PC-3 (cell line): ENCODE results near the gene CCNL2. TPM values are rescaled to one million over a fixed set of nuclear protein-coding genes. Genes with fewer than 3 reads are reported as not detected.
"Not testable (repeated sequence)": the region's sequence is repeated elsewhere in the genome, so short reads cannot be mapped to it uniquely, and the experiment has no call there.

Source experiments
- ATAC-seq: fragments of 200-7000 bp; cut with Tn5 transposase; 2 replicates; pipeline ENCODE4 v1.9.1; 2020; ENCODE audit warnings: mild to moderate bottlenecking, moderate library complexity
- BruUV-seq: library from RNA; stranded (reverse); fragments of 400-500 nt; replicated peaks from 2 replicates; lab custom pipeline; 2021; lab: Mats Ljungman, UMichigan
- CTCF ChIA-PET: fragments of 300-600 bp; sonication (Branson Sonifier 250); formaldehyde crosslinking; loops from one replicate; lab custom pipeline; 2022; ENCODE audit warnings: antibody characterized with exemption; lab: Charles Lee
- POLR2A ChIA-PET: fragments of 300-600 bp; sonication (Branson Sonifier 250); formaldehyde crosslinking; loops from one replicate; lab custom pipeline; 2022; ENCODE audit warnings: antibody characterized with exemption; ENCODE audit not compliant: unreplicated experiment; lab: Charles Lee
- DNase-seq: peaks from one replicate; pipeline ENCODE4 v3.0.0-alpha.2; 2015
- H2AFZ ChIP-seq: fragments of 300-600 bp; sonication (generic); 2 replicates; pipeline ENCODE4 v1.6.0; 2016; ENCODE audit warnings: antibody characterized with exemption, low read length
- H3F3A ChIP-seq: fragments of 300-600 bp; sonication (generic); one replicate; pipeline ENCODE4 v1.6.0; 2017; ENCODE audit warnings: antibody characterized with exemption, low read length, control low read depth, mild to moderate bottlenecking; ENCODE audit not compliant: unreplicated experiment
- H3K27ac ChIP-seq: fragments of 300-600 bp; sonication (generic); 2 replicates; pipeline ENCODE4 v1.5.1; 2016; ENCODE audit warnings: mild to moderate bottlenecking, low read length
- H3K27me3 ChIP-seq: fragments of 300-600 bp; sonication (generic); 2 replicates; pipeline ENCODE4 v1.6.1; 2016; ENCODE audit warnings: low read length, mixed read lengths
- H3K36me3 ChIP-seq: fragments of 300-600 bp; sonication (generic); 2 replicates; pipeline ENCODE4 v1.6.1; 2016; ENCODE audit warnings: low read depth, mixed run types, low read length, mixed read lengths
- H3K4me1 ChIP-seq: fragments of 300-600 bp; sonication (generic); 2 replicates; pipeline ENCODE4 v1.5.1; 2016; ENCODE audit warnings: low read length; ENCODE audit not compliant: insufficient read depth
- H3K4me2 ChIP-seq: fragments of 300-600 bp; sonication (generic); 2 replicates; pipeline ENCODE4 v1.6.0; 2016; ENCODE audit warnings: low read length
- H3K4me3 ChIP-seq: fragments of 300-600 bp; sonication (generic); 2 replicates; pipeline ENCODE4 v1.5.1; 2016; ENCODE audit warnings: mild to moderate bottlenecking, low read length, mixed read lengths
- H3K79me2 ChIP-seq: fragments of 300-600 bp; sonication (generic); 2 replicates; pipeline ENCODE4 v1.6.1; 2017; ENCODE audit warnings: low read length, mixed read lengths
- H3K9ac ChIP-seq: fragments of 300-600 bp; sonication (generic); 2 replicates; pipeline ENCODE4 v1.6.0; 2016; ENCODE audit warnings: mild to moderate bottlenecking, low read length
- H3K9me2 ChIP-seq: fragments of 300-600 bp; sonication (generic); replicated peaks from 2 replicates; pipeline ENCODE4 v1.6.1; 2016; ENCODE audit warnings: mixed run types, low read length, mixed read lengths
- H3K9me3 ChIP-seq: fragments of 300-600 bp; sonication (generic); 2 replicates; pipeline ENCODE4 v1.6.1; 2016; ENCODE audit warnings: low read length, mixed read lengths
- H4K20me1 ChIP-seq: fragments of 300-600 bp; sonication (generic); 2 replicates; pipeline ENCODE4 v1.6.1; 2016; ENCODE audit warnings: low read length, mixed read lengths
- CTCF ChIP-seq: fragments of 300-600 bp; sonication (generic); conservative IDR thresholded peaks from 2 replicates; pipeline ENCODE4 v1.5.1; 2017; ENCODE audit warnings: antibody characterized with exemption, low read depth, mild to moderate bottlenecking, low read length
- EZH2 ChIP-seq: fragments of 300-600 bp; sonication (generic); IDR thresholded peaks from one replicate; pipeline ENCODE4 v1.6.1; 2017; ENCODE audit warnings: antibody characterized with exemption, mild to moderate bottlenecking, low read length; ENCODE audit not compliant: unreplicated experiment
- EZH2phosphoT487 ChIP-seq: fragments of 300-600 bp; sonication (generic); IDR thresholded peaks from 2 replicates; pipeline ENCODE4 v1.6.1; 2018; ENCODE audit warnings: mild to moderate bottlenecking, antibody characterized with exemption, low read length, borderline replicate concordance
- intact Hi-C: fragments of 100-400 bp; cut with micrococcal nuclease; formaldehyde crosslinking; loops from 2 replicates; pipeline ENCODE4 v1.9.0; 2023
- total RNA-seq: library from RNA; depleted of rRNA; stranded (reverse); fragments of >200 nt; gene quantifications from 2 replicates; pipeline ENCODE4 v1.2.3, GENCODE V29; 2014

Gene CCNL2
- total RNA-seq, 1 experiment from 2014 or later, result 385 TPM

GRCh38 chr1:1430114-1430982 lies 31.2 kb upstream of the CCNL2 start:
- Histone ChIP-seq H4K20me1 (no peaks in the 10 kb centered on the region), H3K9me2 (no peaks in the 10 kb centered on the region), H3K4me2 (no peak overlapping the region), H3K4me1 (peaks cover 37% of the 10 kb centered on the region), H3K4me3 (no peak overlapping the region), H3K36me3 (no peaks in the 10 kb centered on the region), H2AFZ (0 out of 2 replicates have a peak overlapping the region, but pooled peaks have one; percentile 39), H3K9me3 (no peaks in the 10 kb centered on the region), H3K79me2 (no peaks in the 10 kb centered on the region), H3F3A (peaks cover 4% of the 10 kb centered on the region), H3K27me3 (no peaks in the 10 kb centered on the region), H3K27ac (no peak overlapping the region), H3K9ac (no peak overlapping the region)
- intact Hi-C loops, result no loop called here
- no peak for DNase-seq
- POLR2A ChIA-PET, result no interaction called here
- no peak for TF ChIP-seq EZH2phosphoT487
- TF ChIP-seq CTCF, result no peak; the same call in 1 of the 2 replicates
- TF ChIP-seq EZH2, result no peak
- peak; percentile 3; the same call in 1 of the 2 replicates for ATAC-seq
- CTCF ChIA-PET, result no interaction called here
- no TSS peak for BruUV-seq

DNA sequence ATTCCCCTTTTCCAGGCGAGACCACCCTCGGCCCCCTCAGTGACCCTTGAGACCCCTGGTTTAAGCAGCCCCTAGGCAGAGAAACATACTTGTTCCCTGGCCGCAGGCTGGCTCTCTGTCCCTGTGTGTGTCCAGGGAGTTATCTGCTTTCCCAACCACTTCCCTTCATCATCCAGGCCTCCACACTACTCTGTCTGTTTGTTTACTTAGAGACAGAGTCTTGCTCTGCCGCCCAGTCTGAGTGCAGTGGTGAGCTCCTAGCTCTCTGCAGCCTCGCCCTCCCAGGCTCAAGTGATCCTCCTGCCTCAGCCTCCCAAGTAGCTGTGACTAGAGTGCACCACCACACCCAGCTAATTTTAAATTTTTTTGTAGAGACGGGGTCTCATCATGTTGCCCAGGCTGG lies 30.5 kb upstream of the CCNL2 start:
- no peaks in the 10 kb centered on the region for H3K9me3 ChIP-seq
- no peak for TF ChIP-seq EZH2
- TF ChIP-seq EZH2phosphoT487, result no peak
- TF ChIP-seq CTCF, result no peak
- ChIA-PET POLR2A (no interaction called here), CTCF (no interaction called here)
- H3F3A ChIP-seq, result peaks cover 4% of the 10 kb centered on the region
- no peaks in the 10 kb centered on the region for H4K20me1 ChIP-seq
- H3K4me3 ChIP-seq, result no peak overlapping the region
- H3K4me1 ChIP-seq, result peaks cover 30% of the 10 kb centered on the region
- no peak overlapping the region for H3K4me2 ChIP-seq
- H3K9ac ChIP-seq, result no peak overlapping the region
- ATAC-seq (no peak), DNase-seq (no peak)
- H2AFZ ChIP-seq, result no peak overlapping the region
- H3K27ac ChIP-seq, result no peak overlapping the region
- H3K36me3 ChIP-seq, result no peaks in the 10 kb centered on the region
- no peaks in the 10 kb centered on the region for H3K79me2 ChIP-seq
- no peaks in the 10 kb centered on the region for H3K27me3 ChIP-seq
- intact Hi-C loops, result no loop called here
- no peaks in the 10 kb centered on the region for H3K9me2 ChIP-seq
- no TSS peak for BruUV-seq

DNA sequence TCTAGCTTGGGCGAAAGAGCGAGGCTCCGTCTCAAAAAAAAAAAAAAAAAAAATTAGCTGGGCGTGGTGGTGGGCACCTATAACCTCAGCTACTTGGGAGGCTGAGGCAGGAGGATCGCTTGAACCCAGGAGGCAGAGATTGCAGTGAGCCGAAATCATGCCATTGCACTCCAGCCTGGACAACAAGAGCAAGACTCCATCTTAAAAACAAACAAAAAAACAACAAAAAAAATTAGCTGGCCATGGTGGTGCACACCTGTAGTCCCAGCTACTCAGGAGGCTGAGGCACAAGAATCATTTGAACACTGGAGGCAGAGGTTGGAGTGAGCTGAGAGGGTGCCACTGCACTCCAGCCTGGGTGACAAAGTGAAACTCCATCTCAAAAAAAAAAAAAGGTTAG lies 29.8 kb upstream of the CCNL2 start:
- H4K20me1 ChIP-seq, H3K79me2 ChIP-seq, BruUV-seq, POLR2A ChIA-PET, ATAC-seq, intact Hi-C loops, H3K9ac ChIP-seq, H3K9me2 ChIP-seq, H3K4me3 ChIP-seq, DNase-seq, CTCF ChIA-PET, H3K4me2 ChIP-seq, H2AFZ ChIP-seq, H3K9me3 ChIP-seq, H3K27ac ChIP-seq, H3K27me3 ChIP-seq, H3K36me3 ChIP-seq, H3F3A ChIP-seq: not testable (repeated sequence)
- H3K4me1 ChIP-seq, result peaks cover 25% of the 10 kb centered on the region
